Measurements from ENCODE around the gene NAT8L.

NAT8L gene

DNA sequence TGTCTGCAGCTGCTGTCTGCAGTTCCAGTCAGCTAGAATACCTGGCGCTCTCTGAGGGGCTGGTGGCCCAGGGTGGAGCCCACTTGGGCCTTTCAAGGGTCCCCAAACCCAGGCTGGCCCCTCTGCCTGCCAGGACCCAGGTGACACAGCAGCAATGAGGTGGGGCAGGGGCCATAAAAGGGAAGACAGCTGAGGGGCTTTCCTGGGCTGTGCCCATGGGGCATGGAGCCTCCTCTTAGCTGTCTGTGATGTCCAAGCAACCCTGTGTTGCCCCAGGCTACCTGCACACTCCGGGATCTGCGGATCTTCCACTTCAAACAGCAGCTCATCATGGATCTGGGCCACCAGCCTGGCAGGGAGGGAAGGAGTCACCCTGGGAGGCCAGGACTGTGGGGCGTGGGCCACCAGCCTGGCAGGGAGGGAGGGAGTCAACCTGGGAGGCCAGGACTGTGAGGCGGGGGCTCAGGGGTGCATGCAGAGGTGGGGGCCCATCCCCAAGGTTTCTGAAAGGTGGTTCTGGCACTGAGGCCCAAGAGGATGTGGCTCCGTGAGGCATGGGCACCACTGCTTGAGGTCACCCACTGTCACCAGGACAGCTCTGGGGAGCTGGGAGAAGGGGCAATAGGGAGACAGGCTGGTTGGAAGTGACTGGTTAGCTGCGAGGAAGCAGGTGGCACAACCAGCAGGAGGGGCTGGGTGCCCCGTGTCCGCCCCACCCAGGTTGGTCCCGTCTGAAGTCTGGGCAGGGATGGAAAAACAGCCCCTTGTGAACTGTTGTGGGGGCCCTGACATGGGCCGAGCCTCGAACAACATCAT is 16.3 kb downstream of the NAT8L start:
- no peak for DNase-seq (ENCODE audit: low read depth in 1 of 2, low spot score in 1 of 2)

DNA sequence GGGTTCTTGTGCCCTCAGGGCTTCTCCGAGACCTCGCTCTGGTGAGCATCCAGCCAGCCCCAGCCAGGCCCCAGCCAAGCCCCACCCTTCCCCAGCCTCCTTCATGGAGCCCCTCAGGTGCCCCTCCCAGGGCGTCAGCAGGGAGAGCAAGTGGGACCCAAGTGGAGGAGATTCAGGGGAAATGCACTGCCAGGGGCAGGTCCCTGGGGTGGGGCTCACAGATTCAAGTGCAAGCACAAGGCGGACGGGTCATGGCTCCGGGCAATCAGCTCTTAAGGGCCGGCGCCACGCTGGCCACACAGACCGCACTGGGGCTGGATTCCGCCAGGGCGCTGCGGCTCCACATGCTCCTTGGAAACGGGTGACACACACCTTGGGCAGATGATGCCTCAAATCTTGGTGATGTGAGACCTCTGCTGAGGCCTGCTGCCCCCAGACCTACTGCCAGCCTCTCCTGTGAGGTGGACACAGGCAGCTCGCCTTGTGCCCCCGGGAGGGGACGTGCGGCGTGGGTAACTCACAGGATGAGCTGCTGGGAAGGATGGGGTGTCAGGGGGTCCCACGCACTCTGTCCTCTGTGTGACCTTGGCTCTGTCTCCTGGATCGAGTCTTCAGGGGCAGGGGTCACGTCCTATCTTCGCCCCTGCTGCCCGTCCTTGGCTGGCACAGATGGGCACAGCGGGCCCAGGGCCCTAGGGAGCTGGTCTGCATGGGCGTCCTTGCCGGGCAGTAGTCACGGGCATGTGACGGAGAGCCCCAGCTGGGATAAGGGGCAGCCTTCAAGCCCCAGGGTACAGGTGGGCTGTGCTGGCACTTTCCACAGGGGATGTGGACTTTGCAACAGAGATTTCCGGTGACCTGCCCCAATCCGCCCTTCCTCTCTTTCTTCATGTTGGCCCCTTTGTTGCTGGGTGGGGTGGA is 17.1 kb downstream of the NAT8L start:
- no peak for DNase-seq (ENCODE audit: low read depth in 1 of 2, low spot score in 1 of 2)

DNA sequence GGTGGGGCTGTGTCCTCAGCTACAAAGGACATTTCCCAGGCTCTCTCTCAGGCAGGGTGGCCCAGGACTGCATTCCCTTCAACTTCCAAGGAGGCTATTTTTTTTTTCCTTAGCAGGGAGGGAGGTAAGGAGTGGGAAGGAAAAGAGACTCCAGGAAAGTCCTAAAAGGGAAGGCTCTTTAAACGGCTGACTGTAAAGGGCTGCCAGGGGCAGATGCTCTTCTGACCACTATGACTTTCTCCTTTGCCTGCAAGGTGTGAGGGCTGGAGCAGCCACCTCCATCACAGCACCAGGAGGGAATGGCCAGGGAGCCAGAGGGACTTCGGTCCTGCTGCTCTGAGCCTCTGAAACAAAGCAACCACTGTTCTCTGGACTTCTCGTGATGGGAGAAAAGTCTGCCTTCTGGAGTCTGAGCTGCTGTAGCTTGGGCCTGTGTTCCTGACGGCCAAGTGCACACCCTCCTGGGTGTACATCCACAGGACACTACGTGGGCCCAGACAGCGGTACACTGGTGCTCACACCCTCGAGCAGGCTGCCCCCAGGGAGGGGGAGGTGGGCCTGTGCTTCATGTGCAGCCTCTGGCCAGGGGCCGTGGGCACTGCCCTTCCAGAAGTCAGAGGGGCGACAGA is 17.9 kb downstream of the NAT8L start:
- DNase-seq (ENCODE audit: low read depth in 1 of 2, low spot score in 1 of 2) = peak in 1 of 2 donors; percentile 0

DNA sequence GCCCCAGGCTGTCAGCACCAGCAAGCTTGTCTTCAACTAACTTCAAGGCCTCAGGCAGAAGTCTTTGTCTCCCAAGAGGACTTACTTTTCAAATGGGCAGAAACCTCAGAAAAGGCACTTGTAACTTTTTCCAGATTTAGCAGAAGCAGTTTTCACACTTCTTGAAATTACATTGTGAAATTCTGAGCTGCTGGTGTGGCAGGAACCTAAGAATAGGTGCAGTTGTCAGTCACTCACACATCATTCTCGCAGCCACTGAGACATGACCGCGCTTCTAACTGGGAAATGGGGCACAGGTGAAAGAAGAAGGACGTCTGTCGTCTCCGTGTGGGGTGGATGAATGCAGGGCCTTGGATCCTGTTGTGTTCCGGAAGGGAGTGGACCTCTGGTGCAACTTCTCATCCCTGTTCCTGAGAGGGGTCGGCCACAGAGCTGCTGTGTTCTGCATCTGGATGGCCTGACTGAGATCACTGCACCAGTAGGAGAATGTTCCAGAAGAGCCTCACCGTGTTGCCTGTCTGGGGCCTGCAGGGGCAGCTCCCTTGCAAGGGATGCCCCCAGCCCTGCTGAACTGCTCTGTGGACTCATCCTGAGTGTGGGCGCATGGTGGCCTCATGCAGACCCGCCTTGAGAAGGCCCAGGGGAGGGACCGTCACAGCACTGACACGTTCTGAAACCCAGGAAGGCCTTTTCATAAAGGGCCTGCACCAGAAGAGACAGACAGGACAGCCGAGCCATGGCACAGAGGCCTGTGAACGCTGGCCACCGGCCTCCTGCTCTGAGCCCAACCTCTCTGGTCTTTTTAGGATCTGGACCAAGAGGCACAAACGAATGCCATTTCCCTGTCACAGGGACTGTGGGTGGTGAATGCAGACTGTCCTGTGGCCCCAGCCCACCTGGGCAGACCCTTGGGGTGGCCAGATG is 18.7 kb downstream of the NAT8L start:
- DNase-seq (ENCODE audit: low read depth in 1 of 2, low spot score in 1 of 2) = no peak

DNA sequence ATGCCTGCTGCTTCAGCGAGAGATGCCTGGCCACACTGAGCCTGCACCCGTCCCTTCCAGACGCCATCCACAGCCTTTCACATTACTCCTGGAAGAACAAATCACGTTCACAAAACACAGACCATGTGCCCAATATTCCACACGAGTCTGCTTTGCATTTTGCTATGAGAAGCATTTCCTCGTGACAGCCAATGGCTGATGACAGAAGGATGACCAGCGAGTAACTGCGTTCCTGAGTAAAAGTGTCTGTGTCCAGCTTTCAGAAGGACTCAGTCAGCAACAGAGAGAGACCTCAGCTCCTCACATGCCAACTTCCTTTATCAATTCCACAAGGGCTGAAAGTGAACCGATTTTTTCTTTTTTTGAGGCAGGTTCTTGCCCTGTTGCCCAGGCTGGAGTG is 19.5 kb downstream of the NAT8L start:
- peak in 1 of 2 donors; percentile 1 for DNase-seq (ENCODE audit: low read depth in 1 of 2, low spot score in 1 of 2)

DNA sequence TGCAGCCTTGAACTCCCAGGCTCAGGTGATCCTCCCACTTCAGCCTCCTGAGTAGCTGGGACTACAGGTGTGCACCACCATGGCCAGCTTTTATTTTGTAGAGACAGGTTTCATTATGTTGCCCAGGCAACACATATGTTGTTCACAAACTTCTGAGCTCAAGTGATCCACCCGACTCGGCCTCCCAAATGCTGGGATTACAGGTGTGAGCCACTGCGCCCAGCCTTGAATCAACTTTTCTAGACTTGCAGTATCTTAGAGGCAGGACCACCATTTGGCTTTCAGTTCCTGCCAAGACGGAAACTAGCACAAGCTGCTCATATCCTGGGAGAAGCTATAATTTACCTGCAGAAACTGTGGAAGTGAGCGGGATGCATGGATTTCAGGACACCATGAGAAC is 19.9 kb downstream of the NAT8L start:
- no peak for DNase-seq (ENCODE audit: low read depth in 1 of 2, low spot score in 1 of 2)

DNA sequence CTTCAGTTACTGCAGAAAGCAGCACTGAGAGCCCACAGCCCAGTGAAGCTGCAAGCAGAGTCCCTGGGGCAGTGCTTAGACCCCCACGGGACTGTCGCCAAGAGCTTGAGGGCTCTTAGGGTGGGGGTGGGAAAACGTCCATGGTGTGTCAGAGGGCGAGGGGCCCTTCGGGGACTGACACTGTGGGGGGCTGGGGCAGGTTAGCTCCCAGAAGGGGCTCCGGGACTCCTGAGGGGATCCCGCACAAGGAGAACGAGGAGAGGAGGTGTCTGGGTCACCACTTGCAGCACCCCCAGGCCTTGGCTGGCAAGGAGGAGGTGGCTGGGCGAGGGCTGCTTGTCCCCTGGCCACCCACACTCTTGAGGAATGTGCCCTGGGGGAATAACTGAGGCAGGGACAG is 20.8 kb downstream of the NAT8L start:
- DNase-seq (ENCODE audit: low read depth in 1 of 2, low spot score in 1 of 2) = peak in 1 of 2 donors; percentile 3

DNA sequence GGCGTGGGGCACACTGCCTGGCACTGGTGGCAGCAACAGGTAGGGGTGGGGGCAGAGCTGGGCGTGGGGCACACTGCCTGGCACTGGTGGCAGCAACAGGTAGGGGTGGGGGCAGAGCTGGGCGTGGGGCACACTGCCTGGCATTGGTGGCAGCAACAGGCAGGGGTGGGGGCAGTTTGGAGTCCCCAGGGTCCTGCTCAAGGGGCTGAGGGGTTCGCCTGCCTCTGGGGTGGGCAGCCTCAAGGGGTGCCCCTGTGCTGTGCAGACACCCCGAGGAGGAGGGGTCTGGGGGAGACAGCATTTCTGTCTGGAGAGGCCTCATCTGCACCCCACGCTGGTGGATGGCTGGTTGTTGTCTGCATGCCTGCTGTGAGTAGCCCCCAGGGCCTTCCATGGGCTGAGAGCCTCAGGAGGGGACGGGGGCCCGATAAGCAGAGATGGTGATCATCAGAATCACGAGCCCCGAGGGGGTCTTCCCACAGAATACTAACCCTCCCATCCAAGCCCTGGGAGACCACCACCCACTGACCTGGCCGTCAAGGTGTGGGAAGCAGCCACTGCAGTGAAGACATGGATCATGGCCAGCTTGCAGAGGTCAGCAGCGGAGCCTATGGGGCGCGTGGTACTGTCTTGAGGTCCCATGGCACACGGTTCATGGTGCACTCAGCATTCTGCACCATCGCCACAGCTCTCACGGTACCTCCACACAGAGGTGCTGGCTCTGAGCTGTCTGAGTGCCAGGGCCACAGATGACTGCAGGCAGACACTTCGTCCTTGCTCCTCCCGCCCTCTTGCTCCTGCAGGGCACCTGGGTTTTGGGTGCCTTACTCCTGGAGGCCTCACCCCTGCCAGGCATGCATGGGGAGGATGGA is 21.5 kb downstream of the NAT8L start:
- no peak for DNase-seq (ENCODE audit: low read depth in 1 of 2, low spot score in 1 of 2)

DNA sequence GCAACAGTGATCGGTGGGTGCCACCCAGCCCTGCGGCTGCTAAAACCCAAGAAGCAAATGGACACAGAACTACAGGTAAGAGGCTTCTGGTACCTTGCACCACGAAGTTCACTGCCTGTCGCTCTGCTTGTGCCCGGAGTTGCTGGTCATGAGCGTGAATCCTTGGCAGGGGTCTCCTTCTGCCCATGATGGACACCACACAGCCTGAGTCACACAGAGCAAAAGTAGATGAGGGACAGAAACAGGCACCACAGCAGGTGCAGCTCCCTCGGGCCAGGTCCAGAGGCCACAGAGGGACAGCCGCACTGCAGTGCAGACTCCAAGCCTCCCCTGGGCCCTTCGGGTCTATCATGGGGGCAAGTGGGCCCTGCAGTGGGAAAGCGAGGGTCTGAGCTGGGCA is 22.4 kb downstream of the NAT8L start:
- peak in 1 of 2 donors; percentile 3 for DNase-seq (ENCODE audit: low read depth in 1 of 2, low spot score in 1 of 2)

DNA sequence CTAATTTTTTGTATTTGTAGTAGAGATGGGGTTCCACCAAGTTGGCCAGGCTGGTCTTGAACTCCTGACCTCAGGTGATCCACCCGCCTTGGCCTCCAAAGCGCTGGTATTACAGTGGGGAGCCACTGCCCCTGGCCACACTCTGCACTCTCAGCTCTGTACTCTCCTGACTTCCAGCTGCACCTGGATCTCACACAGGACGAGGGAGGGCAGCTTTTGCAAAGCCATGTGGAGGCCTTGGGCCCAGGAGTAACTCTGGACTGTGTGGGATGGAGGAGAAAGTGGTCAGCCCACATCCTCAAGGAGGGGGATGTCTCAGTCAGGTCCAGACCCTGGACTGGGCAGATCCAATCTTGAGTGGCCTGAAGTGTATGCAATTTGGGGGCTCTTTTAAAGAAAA is 23.0 kb downstream of the NAT8L start:
- no peak for DNase-seq (ENCODE audit: low read depth in 1 of 2, low spot score in 1 of 2)

DNA sequence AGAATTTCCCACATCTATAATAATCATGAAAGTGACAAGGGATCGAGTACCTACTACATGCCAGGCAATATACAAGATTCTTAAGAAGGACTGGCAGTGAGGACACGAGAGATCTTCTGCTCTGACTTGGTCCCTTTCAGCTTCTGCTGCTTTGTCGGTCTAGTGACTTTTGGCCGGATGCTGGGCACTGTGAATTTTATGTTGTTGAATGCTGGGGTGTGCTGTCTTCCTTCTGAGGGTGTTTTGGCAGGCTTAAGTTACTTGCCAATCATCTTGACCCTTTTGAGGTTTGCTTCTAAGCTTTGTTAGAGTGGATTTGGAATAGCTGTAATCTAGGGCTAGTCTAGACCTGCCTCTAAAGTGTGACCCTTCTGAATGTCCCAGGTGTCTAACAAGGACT is 23.5 kb downstream of the NAT8L start:
- no peak for DNase-seq (ENCODE audit: low read depth in 1 of 2, low spot score in 1 of 2)

DNA sequence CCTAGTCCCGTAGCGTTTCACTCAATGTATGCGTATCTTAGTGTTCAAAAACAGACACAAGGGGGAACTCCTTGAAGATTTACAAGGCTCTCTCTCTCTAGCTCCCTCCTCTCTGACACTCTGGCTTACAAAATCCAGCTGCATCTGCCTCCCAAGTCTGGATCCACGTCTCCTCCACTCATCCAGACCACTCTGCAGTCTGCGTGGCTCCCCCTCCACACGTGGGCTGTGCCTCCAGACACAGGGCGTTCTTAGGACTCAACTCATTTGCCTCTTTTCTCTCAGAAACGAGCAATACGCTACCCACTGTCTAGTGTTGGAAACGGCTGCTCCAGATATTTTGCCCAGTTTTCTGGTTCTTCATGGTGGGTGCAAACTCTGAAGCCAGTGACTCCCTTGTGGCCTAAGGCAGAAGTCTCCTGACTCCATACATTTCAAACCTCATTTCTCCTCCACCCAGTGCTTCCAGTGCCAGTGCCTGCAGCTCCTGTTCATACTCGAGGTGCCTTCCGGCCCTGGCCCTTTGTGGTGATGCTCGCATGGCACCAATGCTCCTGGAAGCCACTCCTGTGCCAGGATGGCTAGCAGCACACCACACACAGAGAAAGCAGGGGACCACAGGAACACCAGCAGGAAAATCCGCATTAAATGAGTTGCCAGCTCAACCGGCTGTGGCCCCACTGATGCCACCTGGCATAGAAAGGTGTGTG is 24.1 kb downstream of the NAT8L start:
- DNase-seq (ENCODE audit: low read depth in 1 of 2, low spot score in 1 of 2) = no peak

DNA sequence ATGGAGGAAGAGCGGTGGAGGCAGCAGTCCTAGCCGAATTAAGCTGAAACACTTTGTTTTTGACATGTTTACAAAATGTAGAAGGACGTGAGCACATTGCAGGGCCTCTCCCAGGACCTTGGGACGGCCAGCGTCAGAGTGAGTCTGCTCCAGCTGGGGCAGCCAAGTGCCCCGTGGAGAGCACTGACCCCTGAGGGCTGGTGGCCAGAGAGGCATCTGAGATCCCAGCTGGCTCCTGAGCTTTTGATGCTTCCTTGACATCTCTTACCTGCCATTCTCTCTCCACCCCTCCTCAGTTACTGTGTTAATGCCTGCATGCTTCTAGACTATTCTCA is 24.7 kb downstream of the NAT8L start:
- DNase-seq (ENCODE audit: low read depth in 1 of 2, low spot score in 1 of 2) = no peak

DNA sequence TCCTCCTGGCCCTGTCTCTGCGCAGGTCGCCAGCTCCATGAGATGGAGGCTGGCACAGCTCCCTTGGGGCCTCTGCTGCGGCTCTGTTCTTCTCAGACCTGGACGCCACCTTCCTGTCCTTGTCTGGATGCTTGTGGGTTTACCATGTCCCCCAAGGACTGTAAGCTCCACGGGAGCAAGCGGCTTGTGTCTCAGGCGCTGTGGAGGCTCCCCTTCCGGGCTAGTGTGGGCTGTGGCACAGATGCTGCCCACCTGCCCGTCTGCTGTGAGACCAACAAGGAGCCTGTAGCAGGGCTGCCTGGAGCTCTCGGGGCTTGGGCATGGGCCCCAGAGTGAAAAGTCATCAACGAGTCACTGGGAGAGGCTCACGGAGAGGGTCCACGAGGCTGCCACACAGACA is 25.2 kb downstream of the NAT8L start:
- no peak for DNase-seq (ENCODE audit: low read depth in 1 of 2, low spot score in 1 of 2)

DNA sequence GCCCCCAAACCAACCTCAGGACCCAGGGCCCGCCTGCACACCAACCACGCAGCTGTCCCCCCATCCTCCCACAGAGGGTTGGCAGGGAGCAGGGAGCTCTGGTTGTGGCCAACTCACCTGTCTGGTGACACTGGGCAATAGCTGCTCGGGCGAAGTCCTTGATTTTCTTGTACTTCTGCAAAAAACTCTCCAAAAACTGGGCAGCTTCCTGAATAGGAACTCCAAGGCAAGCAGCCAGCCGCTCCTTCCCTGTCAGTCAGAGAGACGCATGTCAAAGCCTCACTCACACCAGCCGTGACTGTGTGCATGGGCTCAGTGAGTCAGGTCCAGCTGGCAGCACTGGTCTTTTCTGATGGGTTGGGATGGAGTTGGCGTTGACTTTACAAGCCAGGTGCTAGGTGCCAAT is 26.4 kb downstream of the NAT8L start:
- no peak for DNase-seq (ENCODE audit: low read depth in 1 of 2, low spot score in 1 of 2)

DNA sequence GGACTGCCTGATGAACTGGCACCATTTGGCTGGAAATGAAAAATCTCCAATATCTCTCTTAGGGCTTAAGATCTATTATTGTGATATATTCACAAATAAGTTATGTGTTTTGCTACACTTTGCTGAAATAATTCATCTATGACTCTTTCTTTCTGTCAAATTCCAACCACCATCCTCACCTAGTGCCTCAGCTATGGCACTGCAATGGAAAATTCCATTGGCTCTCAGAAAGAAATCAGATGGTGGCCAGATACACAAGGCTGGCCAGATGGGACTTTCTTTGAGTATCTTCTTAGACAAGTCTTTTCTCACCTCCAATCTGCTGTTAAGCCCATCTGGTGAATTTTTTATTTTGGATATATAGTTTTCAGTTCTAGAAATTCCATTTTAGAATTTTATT is 28.0 kb downstream of the NAT8L start:
- DNase-seq (ENCODE audit: low read depth in 1 of 2, low spot score in 1 of 2) = no peak

DNA sequence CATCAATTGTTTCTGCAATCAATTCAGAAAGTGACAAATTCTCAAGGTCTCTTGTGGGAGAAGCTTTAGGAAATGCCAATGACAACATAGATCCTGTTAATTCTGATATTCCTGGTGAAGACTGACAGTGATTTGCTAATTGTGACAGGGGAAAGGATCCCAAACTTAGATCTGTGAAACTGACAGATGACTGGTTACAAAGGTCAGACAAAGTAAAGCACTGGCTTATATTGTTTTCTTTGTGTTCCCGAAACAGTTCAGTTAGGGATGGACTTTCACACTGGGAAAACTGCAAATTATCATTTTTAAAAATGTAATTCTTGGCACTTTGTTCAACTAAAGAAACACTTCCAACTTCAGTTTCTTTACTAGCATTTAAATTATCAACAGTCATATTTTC is 30.1 kb downstream of the NAT8L start:
- no peak for DNase-seq (ENCODE audit: low read depth in 1 of 2, low spot score in 1 of 2)

DNA sequence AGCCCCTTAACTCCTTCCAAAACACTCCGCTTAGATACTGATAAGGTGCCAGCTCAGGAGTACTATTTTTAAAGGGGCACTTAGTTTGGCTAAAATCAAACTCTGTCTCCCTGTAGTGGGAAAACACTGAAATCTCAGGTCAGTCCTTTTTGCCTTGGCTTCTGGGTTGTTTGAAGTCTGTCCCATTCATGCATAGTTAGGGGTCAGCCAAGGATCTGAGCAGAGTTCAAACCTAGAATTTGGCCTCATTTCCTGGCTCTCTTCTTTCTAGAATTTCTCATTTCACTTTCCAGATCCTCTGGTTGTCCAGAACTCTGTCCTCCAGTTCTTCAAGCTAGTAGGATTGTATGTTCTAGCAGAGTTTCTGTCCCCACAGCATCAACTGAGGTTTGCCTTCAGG is 31.5 kb downstream of the NAT8L start:
- DNase-seq (ENCODE audit: low read depth in 1 of 2, low spot score in 1 of 2) = no peak

DNA sequence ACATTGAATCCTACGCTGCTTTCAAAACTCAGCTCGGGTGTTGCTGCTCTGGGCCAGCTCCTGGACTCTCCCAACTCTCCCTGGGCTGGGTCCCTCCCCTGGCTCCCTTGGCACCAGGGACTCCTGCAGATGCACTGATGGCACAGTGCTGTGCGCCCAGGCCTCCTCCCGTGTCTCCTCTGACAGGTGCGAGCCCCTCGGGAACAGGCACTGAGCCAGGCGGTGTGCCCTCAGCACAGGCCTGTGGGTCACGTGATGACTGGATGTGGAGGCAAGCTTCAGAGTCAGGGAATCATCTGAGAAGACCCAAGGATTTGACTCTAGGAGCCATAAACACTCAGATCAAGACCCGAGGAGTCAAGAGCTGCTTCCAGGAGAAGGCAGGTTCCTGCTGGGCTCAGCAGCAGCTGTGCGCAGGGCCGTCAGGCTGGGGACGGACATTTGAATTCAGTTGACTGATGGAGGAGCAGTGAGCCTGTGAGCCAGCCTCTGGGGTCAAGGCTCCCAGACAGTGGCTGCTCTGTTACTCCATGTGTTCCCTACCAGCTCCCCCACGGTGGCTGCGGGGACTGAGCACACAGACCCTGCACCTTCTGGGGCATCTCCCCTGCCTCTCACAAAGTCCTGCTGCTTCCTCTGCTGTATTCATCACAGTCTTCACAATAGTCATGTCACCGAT is 33.0 kb downstream of the NAT8L start:
- DNase-seq (ENCODE audit: low read depth in 1 of 2, low spot score in 1 of 2) = no peak

Data from activated T-helper 1 cell treated with anti-CD3 and anti-CD28 coated beads, Interleukin-2, amount 50 U/mL, for 16 hours (primary cell).